PC-3 (cell line): Measurements from ENCODE around the gene SCT. TPM values are rescaled to one million over a fixed set of nuclear protein-coding genes. Genes with fewer than 3 reads are reported as not detected.

ENCODE experiments used
- ATAC-seq: fragments of 200-7000 bp; cut with Tn5 transposase; 2 replicates; pipeline ENCODE4 v1.9.1; 2020; ENCODE audit warnings: mild to moderate bottlenecking, moderate library complexity
- Bru-seq: library from RNA; stranded (reverse); fragments of 400-500 nt; gene quantifications from one replicate; lab custom pipeline; 2021; lab: Mats Ljungman, UMichigan
- BruChase-seq, 2 experiments: library from RNA; stranded (reverse); fragments of 400-500 nt; gene quantifications; one replicate each; lab custom pipeline; 2021; lab: Mats Ljungman, UMichigan
- BruUV-seq: library from RNA; stranded (reverse); fragments of 400-500 nt; replicated peaks from 2 replicates; lab custom pipeline; 2021; lab: Mats Ljungman, UMichigan
- CTCF ChIA-PET: fragments of 300-600 bp; sonication (Branson Sonifier 250); formaldehyde crosslinking; loops from one replicate; lab custom pipeline; 2022; ENCODE audit warnings: antibody characterized with exemption; lab: Charles Lee
- POLR2A ChIA-PET: fragments of 300-600 bp; sonication (Branson Sonifier 250); formaldehyde crosslinking; loops from one replicate; lab custom pipeline; 2022; ENCODE audit warnings: antibody characterized with exemption; ENCODE audit not compliant: unreplicated experiment; lab: Charles Lee
- DNase-seq: peaks from one replicate; pipeline ENCODE4 v3.0.0-alpha.2; 2015
- H2AFZ ChIP-seq: fragments of 300-600 bp; sonication (generic); 2 replicates; pipeline ENCODE4 v1.6.0; 2016; ENCODE audit warnings: antibody characterized with exemption, low read length
- H3F3A ChIP-seq: fragments of 300-600 bp; sonication (generic); one replicate; pipeline ENCODE4 v1.6.0; 2017; ENCODE audit warnings: antibody characterized with exemption, low read length, control low read depth, mild to moderate bottlenecking; ENCODE audit not compliant: unreplicated experiment
- H3K27ac ChIP-seq: fragments of 300-600 bp; sonication (generic); 2 replicates; pipeline ENCODE4 v1.5.1; 2016; ENCODE audit warnings: mild to moderate bottlenecking, low read length
- H3K27me3 ChIP-seq: fragments of 300-600 bp; sonication (generic); 2 replicates; pipeline ENCODE4 v1.6.1; 2016; ENCODE audit warnings: low read length, mixed read lengths
- H3K36me3 ChIP-seq: fragments of 300-600 bp; sonication (generic); 2 replicates; pipeline ENCODE4 v1.6.1; 2016; ENCODE audit warnings: low read depth, mixed run types, low read length, mixed read lengths
- H3K4me1 ChIP-seq: fragments of 300-600 bp; sonication (generic); 2 replicates; pipeline ENCODE4 v1.5.1; 2016; ENCODE audit warnings: low read length; ENCODE audit not compliant: insufficient read depth
- H3K4me2 ChIP-seq: fragments of 300-600 bp; sonication (generic); 2 replicates; pipeline ENCODE4 v1.6.0; 2016; ENCODE audit warnings: low read length
- H3K4me3 ChIP-seq: fragments of 300-600 bp; sonication (generic); 2 replicates; pipeline ENCODE4 v1.5.1; 2016; ENCODE audit warnings: mild to moderate bottlenecking, low read length, mixed read lengths
- H3K79me2 ChIP-seq: fragments of 300-600 bp; sonication (generic); 2 replicates; pipeline ENCODE4 v1.6.1; 2017; ENCODE audit warnings: low read length, mixed read lengths
- H3K9ac ChIP-seq: fragments of 300-600 bp; sonication (generic); 2 replicates; pipeline ENCODE4 v1.6.0; 2016; ENCODE audit warnings: mild to moderate bottlenecking, low read length
- H3K9me2 ChIP-seq: fragments of 300-600 bp; sonication (generic); replicated peaks from 2 replicates; pipeline ENCODE4 v1.6.1; 2016; ENCODE audit warnings: mixed run types, low read length, mixed read lengths
- H3K9me3 ChIP-seq: fragments of 300-600 bp; sonication (generic); 2 replicates; pipeline ENCODE4 v1.6.1; 2016; ENCODE audit warnings: low read length, mixed read lengths
- H4K20me1 ChIP-seq: fragments of 300-600 bp; sonication (generic); 2 replicates; pipeline ENCODE4 v1.6.1; 2016; ENCODE audit warnings: low read length, mixed read lengths
- CTCF ChIP-seq: fragments of 300-600 bp; sonication (generic); conservative IDR thresholded peaks from 2 replicates; pipeline ENCODE4 v1.5.1; 2017; ENCODE audit warnings: antibody characterized with exemption, low read depth, mild to moderate bottlenecking, low read length
- EZH2 ChIP-seq: fragments of 300-600 bp; sonication (generic); IDR thresholded peaks from one replicate; pipeline ENCODE4 v1.6.1; 2017; ENCODE audit warnings: antibody characterized with exemption, mild to moderate bottlenecking, low read length; ENCODE audit not compliant: unreplicated experiment
- EZH2phosphoT487 ChIP-seq: fragments of 300-600 bp; sonication (generic); IDR thresholded peaks from 2 replicates; pipeline ENCODE4 v1.6.1; 2018; ENCODE audit warnings: mild to moderate bottlenecking, antibody characterized with exemption, low read length, borderline replicate concordance
- intact Hi-C: fragments of 100-400 bp; cut with micrococcal nuclease; formaldehyde crosslinking; loops from 2 replicates; pipeline ENCODE4 v1.9.0; 2023
- long read RNA-seq: library from polyadenylated mRNA; unstranded; transcript quantifications from one replicate; pipeline ENCODE4 v2.0.0, GENCODE V29; 2021; ENCODE audit not compliant: unreplicated experiment
- total RNA-seq: library from RNA; depleted of rRNA; stranded (reverse); fragments of >200 nt; gene quantifications from 2 replicates; pipeline ENCODE4 v1.2.3, GENCODE V29; 2014; rRNA removed

SCT gene
- 2.2 TPM in 1 of 2 replicates, not detected in the other for total RNA-seq
- Bru-seq, nascent RNA: not detected
- percentile 32 among the genes with signal in this experiment for BruChase-seq, experiment 1, labeled RNA remaining after a 6-hour chase
- BruChase-seq, experiment 2, labeled RNA remaining after a 2-hour chase: percentile 32 among the genes with signal in this experiment
- long read RNA-seq: 0 reads

- intact Hi-C loops: no loop called here
- DNase-seq (no peak), ATAC-seq (no peak)
- POLR2A ChIA-PET: no interaction called here
- H3K27me3 ChIP-seq: no peaks in the 10 kb centered on the region
- H3K9me2 ChIP-seq: no peaks in the 10 kb centered on the region
- BruUV-seq: no TSS peak
- H3K79me2 ChIP-seq: no peaks in the 10 kb centered on the region
- no peaks in the 10 kb centered on the region for H4K20me1 ChIP-seq
- H3K27ac ChIP-seq: no peak within 1 kb of the TSS
- H3K4me3 ChIP-seq: no peak within 1 kb of the TSS
- no peaks in the 10 kb centered on the region for H3F3A ChIP-seq
- peaks cover 7% of the 10 kb centered on the region; the same call in 1 of the 2 replicates for H3K4me1 ChIP-seq
- CTCF ChIA-PET: no interaction called here
- no peak within 1 kb of the TSS for H2AFZ ChIP-seq
- no peak for TF ChIP-seq EZH2
- TF ChIP-seq EZH2phosphoT487: no peak
- no peak for TF ChIP-seq CTCF
- no peak within 1 kb of the TSS for H3K9ac ChIP-seq
- no peak within 1 kb of the TSS for H3K4me2 ChIP-seq
- no peaks in the 10 kb centered on the region for H3K36me3 ChIP-seq
- no peaks in the 10 kb centered on the region for H3K9me3 ChIP-seq
These were observed at the start of gene SCT for GRCh38 chr11:626475-627307. Gene SCT (minus strand): TSS chr11:627181. CDS start chr11:627143, 38 bp downstream.

GRCh38 chr11:674406-674805 is 47.4 kb upstream of the SCT start:
- Histone ChIP-seq H3K4me1 (no peaks in the 10 kb centered on the region), H3K27ac (no peak overlapping the region), H3F3A (no peaks in the 10 kb centered on the region), H3K4me3 (no peak overlapping the region), H3K27me3 (no peaks in the 10 kb centered on the region), H3K36me3 (peaks cover 19% of the 10 kb centered on the region), H3K9ac (no peak overlapping the region), H3K9me3 (no peaks in the 10 kb centered on the region), H2AFZ (no peak overlapping the region), H3K4me2 (no peak overlapping the region), H3K9me2 (no peaks in the 10 kb centered on the region), H4K20me1 (no peaks in the 10 kb centered on the region), H3K79me2 (no peaks in the 10 kb centered on the region)
- no TSS peak for BruUV-seq
- POLR2A ChIA-PET: interaction anchor here (0.6 kb wide), 1 partner anchor 171 kb away, joined by 4 read pairs; no protein-coding TSS in a partner anchor
- DNase-seq (no peak), ATAC-seq (no peak)
- intact Hi-C loops: no loop called here
- CTCF ChIA-PET: interaction anchor here (0.5 kb wide), 1 partner anchor 10 kb away, joined by 4 read pairs; no protein-coding TSS in a partner anchor
- TF ChIP-seq EZH2 (no peak), EZH2phosphoT487 (no peak), CTCF (no peak)
